LoVo (cell line): ENCODE results near the gene IL17C.
"Not testable (repeated sequence)": the region's sequence is repeated elsewhere in the genome, so short reads cannot be mapped to it uniquely, and the experiment has no call there.

Experiments used
- DNase-seq: peaks from one replicate; pipeline ENCODE4 v3.0.0-alpha.2; 2016; ENCODE audit warnings: low spot score

IL17C gene

DNA sequence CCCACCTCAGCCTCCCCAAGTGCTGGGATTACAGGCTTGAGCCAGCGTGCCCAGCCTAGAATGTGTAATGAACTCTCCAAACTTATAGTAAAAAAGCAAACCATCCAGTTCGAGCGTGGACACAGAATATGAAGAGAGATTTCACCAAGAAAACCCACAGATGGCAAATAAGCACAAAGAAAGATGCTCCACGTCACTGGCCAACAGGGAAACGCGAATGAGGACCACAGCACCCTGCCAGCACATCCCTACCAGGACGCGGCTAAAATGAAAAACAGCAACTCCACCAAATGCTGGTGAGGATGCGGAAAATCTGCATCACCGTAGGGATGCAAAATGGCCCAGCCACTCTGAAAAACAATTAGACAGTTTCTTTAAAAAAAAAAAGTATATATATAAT, 23.1 kb downstream of the IL17C start:
- no peak for DNase-seq

DNA sequence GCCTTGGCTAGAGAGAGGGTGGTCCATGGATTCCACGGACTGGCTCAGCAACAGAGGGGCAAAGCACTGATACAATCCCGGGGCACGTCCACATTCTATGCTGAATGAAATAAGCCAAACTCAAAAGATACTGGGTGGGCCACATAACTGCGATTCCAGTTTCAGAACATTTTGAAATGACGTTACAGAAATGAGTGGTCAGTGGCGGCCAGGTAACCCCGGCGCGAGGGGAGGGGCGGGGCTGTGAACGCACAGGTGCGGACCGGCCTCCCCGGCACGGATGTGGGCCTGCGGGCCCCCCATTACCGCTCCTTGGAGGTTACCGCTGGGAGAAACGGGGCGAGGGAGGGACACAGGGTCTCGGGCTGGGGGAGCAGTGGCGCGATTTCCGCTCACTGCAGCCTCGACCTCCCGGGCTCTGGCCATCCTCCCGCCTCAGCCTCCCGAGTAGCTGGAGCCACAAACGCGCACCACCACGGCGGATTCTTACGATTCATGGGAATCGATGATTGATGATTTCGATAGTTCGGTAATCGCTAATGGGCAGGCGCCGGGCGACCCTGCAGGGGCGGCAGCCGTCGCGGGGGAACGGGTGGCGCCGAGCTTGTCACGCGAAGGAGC, 24.0 kb downstream of the IL17C start:
- no peak for DNase-seq

- DNase-seq = peak; percentile 98
These were observed 24.7 kb downstream of the IL17C start, which contains the start of gene MVD for GRCh38 chr16:88662843-88663606. MVD (minus strand) TSS chr16:88663091; CDS start chr16:88663080, 11 bp downstream.

GRCh38 chr16:88665148-88665547, 26.8 kb downstream of the IL17C start:
- no peak for DNase-seq

- no peak for DNase-seq
These were observed 27.2 kb downstream of the IL17C start for GRCh38 chr16:88665570-88665969.

- no peak for DNase-seq
These were observed 29.1 kb downstream of the IL17C start for GRCh38 chr16:88667461-88667860.

DNA sequence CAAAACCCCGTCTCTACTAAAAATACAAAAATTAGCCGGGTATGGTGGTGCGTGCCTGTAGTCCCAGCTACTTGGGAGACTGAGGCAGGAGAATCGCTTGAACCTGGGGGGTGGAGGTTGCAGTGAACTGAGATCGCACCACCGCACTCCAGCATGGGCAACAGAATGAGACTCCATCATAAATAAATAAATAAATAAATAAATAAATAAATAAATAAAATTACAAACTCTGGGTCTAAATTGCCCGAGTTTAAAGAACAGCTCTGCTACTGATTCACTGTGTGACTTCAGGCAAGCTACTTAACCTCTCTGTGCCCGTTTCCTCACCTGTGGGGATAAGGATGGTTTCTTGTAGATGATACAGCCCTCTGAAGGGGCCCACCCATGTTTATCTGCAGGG, 31.1 kb downstream of the IL17C start:
- DNase-seq = not testable (repeated sequence)

GRCh38 chr16:88669980-88670379, 31.6 kb downstream of the IL17C start:
- DNase-seq = no peak

DNA sequence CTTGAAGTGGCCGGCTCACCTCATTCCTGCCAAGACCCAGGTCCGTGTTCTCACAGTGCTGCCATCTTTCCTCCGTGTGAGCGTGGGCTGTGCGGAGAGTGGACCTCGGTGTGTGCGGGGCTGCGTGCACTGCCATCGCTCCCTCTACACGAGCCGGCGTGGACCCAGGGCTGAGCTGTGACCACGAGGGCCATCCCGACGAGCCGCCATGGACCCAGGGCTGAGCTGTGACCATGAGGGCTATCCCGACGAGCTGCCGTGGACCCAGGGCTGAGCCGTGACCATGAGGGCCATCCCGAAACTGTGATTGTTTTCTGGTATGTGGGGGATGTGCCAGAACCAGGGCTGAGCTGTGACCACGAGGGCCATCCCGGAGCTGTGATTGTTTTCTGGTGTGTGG, 33.4 kb downstream of the IL17C start:
- no peak for DNase-seq

- DNase-seq = no peak
These were observed 34.4 kb downstream of the IL17C start for GRCh38 chr16:88672776-88673175.

DNA sequence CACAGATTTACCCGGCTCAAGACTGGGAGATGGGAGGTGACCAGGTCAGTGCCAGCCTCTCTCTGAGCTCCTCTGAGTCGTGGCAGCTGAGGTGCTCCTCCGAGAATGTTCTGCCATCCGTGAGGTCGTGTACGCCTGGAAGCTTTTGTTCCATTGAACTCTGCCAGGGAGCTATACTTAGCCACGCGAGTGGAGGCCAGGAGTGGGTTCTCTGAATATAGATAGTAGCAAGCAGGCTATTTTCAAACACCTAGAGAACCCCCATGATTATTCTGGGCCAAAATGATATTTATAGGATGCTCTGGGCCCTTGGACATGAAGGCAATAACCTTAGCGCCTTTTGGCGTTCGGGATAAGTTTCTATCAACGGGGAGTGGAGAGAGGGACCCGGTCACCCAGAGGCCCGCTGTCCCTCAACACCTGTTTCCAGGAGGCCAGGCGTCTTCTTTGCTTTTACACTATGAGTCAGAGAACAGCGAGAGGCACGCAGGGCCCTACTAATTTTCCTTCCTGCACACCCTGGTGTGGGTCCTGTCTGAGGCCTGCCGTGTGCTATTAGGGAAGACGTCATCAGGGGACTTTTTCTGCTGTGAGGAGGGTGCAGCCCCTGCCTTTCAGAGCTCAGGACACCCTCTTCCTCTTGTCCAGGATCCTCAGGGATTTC, 35.5 kb downstream of the IL17C start:
- no peak for DNase-seq

DNA sequence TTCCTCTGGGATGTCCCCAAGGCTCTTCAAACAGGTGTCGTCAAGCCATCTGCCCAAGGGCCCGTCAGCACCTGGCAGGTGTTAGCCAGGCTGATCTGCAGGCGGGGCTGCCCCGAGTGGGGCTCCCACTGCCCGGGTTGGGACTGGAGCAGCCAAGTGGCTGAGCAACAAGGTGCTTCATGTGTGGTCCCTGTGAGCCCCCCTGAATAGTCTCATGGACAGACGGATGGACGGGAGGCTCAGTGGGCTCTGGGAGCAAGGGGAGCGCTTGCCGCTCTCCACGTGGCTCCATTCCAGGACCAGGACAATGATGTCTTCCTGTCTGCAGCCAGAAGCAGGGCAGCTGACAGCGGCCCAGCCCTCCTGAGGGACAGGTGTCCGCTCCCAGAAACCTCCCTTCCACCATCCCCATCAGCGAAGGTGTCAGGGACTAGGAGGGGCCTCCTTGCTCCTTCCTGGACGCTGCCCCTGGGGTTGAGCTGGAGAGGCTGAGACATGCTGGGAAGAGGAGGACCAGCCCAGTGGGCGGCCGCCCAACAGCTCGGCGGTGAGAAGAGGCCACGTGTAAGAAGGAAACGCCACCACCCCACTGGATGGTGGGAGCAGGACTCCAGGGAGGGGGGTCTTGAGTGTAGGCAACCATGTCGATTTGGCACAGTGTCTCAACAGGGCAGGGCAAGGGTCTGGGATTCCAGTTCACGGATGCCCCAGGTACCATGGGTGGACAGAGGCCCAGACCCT, 38.3 kb downstream of the IL17C start:
- DNase-seq = no peak

DNA sequence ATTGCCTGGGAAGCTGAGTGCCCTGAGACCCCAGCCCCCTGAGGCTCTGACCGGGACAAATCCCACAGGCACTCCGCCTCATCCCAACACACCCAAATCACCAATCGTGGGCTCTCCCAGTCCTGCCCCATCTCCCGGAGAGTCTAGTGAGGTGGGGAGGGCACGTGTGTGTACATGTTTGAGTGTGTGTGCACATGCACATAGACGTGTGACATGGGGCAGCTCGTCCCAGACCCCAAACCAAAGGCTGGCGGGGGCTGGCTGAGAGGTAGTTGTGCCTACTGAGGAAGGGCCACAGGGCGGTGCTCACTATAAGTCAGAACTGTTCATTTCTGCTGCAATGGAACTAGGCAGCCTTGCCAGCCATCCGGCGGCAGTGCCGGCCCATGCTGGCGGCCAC, 39.3 kb downstream of the IL17C start:
- DNase-seq = no peak

GRCh38 chr16:88678224-88678979, 40.0 kb downstream of the IL17C start:
- no peak for DNase-seq

DNA sequence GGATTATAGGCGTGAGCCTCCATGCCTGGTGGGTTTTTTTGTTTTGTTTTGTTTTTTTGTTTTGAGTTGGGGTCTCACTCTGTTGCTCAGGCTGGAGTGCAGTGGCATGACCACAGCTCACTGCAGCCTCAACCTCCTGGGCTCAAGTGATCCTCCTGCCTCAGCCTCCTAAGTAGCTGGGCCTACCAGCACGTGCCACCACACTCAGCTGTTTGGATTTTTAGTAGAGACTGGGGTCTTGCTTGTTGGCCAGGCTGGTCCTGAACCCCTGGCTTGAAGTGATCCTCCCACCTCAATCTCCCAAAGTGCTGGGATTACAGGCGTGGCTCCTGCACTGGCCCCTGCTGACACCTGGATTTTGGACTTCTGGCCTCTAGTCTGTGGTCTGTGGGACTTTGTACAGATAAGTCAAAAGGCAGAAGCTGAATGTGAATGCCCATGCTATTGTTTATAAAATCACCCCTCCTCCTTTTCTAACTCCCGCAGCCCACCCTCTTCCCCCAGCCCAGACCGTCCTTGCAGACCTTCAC, 42.2 kb downstream of the IL17C start:
- DNase-seq = no peak

DNA sequence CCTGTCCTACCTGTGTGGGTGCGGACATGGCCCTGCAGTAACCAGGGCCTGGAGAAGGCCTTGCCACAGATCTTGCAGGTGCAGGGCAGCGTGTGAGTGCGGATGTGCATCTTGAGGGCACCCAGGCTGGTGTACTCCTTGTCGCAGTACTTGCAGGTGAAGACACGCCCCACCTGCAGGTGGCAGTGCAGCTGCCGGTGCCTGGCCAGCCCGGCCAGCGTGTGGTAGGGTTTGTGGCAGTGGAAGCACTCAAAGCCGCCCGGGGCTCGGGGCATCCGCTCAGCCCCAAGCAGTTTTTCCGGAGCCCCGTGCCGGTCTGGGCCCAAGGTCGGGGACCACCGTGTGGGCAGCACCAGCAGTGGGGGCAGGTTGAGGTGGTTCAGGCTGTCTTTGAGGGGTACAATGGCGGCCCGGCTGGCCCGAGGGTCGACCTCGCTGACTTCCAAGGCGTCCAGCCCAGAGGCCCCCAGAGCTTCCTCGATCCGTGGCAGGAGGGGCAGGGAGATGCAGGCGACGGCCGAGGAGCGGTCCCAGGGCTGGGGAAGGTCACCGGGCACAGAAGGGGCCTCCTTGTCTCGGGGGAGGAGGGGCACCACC, 42.8 kb downstream of the IL17C start:
- no peak for DNase-seq

DNA sequence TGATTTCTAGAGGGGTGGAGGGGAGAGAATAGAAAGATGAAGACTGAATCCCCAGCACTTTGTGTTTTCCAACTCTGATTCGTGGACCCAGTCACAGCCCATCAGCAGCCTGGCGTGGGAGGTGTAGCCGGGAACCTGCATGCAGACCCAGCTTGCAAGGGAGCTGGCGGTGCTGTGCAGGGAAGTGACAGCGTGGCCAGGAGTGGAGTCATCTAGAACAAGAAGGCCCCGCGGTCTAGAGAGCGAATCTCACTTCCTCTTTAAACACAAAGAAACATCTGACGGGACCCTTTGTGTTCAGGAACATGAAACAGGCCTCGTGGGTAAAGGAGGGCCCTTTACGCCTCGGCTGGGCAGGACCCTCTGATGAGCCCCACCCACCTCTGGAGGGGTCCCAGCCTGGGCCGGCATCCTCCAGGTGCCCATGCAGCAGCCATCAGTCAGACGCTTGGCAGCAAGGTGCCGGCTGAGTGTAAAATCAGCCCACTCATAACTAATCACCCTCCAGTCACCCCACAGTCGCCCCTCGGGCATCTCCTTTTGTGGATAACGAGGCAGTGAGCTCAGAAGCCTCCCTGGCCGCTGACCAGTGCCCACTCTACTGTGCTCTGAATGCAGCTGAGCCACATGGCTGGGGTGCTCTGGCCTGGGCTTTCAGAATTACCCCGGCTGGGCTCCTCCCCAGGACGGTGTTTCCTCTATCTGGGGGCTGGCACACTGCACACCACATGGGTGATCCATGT, 43.5 kb downstream of the IL17C start:
- no peak for DNase-seq

DNA sequence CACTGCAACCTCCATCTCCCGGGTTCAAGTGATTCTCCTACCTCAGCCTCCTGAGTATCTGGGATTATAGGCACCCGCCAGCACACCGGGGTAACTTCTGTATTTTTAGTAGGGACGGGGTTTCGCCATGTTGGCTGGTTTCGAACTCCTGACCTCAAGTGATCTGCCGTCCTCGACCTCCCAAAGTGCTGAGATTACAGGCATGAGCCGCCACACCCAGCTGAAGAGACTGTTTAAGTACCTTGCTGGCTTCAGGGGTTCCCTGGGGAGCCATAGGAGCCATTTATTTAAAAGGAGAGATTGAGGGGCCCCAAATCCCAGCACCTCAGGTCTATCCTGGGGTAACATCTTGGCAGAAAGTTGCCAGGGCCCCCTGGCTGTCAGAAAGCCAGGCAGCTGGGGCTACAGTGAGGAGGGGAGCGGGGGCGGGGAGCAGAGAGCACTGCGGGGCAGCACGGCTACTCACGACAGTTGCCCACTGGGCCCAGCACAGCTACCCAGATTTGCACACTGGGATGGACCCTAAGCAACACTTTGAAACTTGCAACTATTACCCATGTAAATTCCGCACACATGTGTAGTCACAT, 46.3 kb downstream of the IL17C start:
- no peak for DNase-seq

- DNase-seq = no peak
These were observed 47.0 kb downstream of the IL17C start for GRCh38 chr16:88685156-88686061.
